Neural cell (in vitro differentiated cells): ENCODE results near the gene CDCP2. TPM values are rescaled to one million over a fixed set of nuclear protein-coding genes. Genes with fewer than 3 reads are reported as not detected.

ENCODE experiments used
- H2AFZ ChIP-seq: fragments of 200-600, 300-800 bp; sonication (generic), shearing (Covaris generic); 2 replicates; pipeline ENCODE4 v1.6.0; 2014; ENCODE audit warnings: low read depth, mild to moderate bottlenecking, antibody characterized with exemption, low read length, moderate library complexity
- H3F3A ChIP-seq: fragments of 200-600 bp; shearing (Covaris generic); 2 replicates; pipeline ENCODE4 v1.6.1; 2016; ENCODE audit warnings: mild to moderate bottlenecking, moderate library complexity, mixed read lengths, antibody characterized with exemption, low read length; ENCODE audit not compliant: insufficient read depth, poor library complexity, severe bottlenecking
- H3K27ac ChIP-seq: fragments of 200-600, 300-800 bp; sonication (generic), shearing (Covaris generic); 2 replicates; pipeline ENCODE4 v1.5.1; 2014; ENCODE audit warnings: mild to moderate bottlenecking, low read length, moderate library complexity
- H3K27me3 ChIP-seq: fragments of 300-800, 200-600 bp; sonication (generic), shearing (Covaris generic); 2 replicates; pipeline ENCODE4 v1.6.0; 2014; ENCODE audit warnings: mild to moderate bottlenecking, low read depth, low read length, moderate library complexity; ENCODE audit not compliant: insufficient read depth
- H3K36me3 ChIP-seq: fragments of 300-800, 200-600 bp; sonication (generic), shearing (Covaris generic); 2 replicates; pipeline ENCODE4 v1.5.1; 2014; ENCODE audit warnings: mild to moderate bottlenecking, antibody characterized with exemption, low read length, moderate library complexity; ENCODE audit not compliant: insufficient read depth
- H3K4me2 ChIP-seq: fragments of 300-800, 200-600 bp; sonication (generic), shearing (Covaris generic); 2 replicates; pipeline ENCODE4 v1.6.0; 2014; ENCODE audit warnings: mild to moderate bottlenecking, low read length
- H3K4me3 ChIP-seq: fragments of 300-800, 200-600 bp; sonication (generic), shearing (Covaris generic); 2 replicates; pipeline ENCODE4 v1.5.1; 2014; ENCODE audit warnings: mild to moderate bottlenecking, low read length, moderate library complexity
- H3K79me2 ChIP-seq: fragments of 200-600 bp; shearing (Covaris generic); replicated peaks from 2 replicates; pipeline ENCODE4 v1.6.0; 2014; ENCODE audit warnings: mild to moderate bottlenecking, low read length, moderate library complexity; ENCODE audit not compliant: insufficient read depth
- H3K9ac ChIP-seq: fragments of 300-800, 200-600 bp; sonication (generic), shearing (Covaris generic); 2 replicates; pipeline ENCODE4 v1.6.1; 2016; ENCODE audit warnings: mild to moderate bottlenecking, low read length, mixed read lengths
- H3K9me2 ChIP-seq: fragments of 200-600 bp; shearing (Covaris generic); 2 replicates; pipeline ENCODE4 v1.6.1; 2016; ENCODE audit warnings: mild to moderate bottlenecking, low read length, mixed read lengths; ENCODE audit not compliant: insufficient read depth
- H3K9me3 ChIP-seq: fragments of 200-600, 300-800 bp; sonication (generic), shearing (Covaris generic); 2 replicates; pipeline ENCODE4 v1.6.1; 2016; ENCODE audit warnings: mild to moderate bottlenecking, mixed run types, low read length, moderate library complexity, mixed read lengths
- H4K20me1 ChIP-seq: fragments of 200-600 bp; shearing (Covaris generic); 2 replicates; pipeline ENCODE4 v1.6.1; 2016; ENCODE audit warnings: mild to moderate bottlenecking, mixed run types; ENCODE audit not compliant: insufficient read depth
- CTCF ChIP-seq: fragments of 450-650 bp; IDR thresholded peaks from 2 replicates; pipeline ENCODE4 v1.5.1; 2014; ENCODE audit warnings: antibody characterized with exemption, mild to moderate bottlenecking, moderate library complexity; ENCODE audit not compliant: poor library complexity, severe bottlenecking
- EP300 ChIP-seq: fragments of 450-650 bp; conservative IDR thresholded peaks from 2 replicates; pipeline ENCODE4 v1.6.1; 2014; ENCODE audit warnings: antibody characterized with exemption, mild to moderate bottlenecking, moderate library complexity; ENCODE audit not compliant: poor library complexity, severe bottlenecking
- EZH2 ChIP-seq: fragments of 200-600, 300-800 bp; shearing (Covaris generic), sonication (generic); IDR thresholded peaks from 2 replicates; pipeline ENCODE4 v1.6.1; 2014; ENCODE audit warnings: antibody characterized with exemption, low read length, borderline replicate concordance, mild to moderate bottlenecking; ENCODE audit not compliant: insufficient read depth, poor library complexity, severe bottlenecking
- MXI1 ChIP-seq: fragments of 450-650 bp; conservative IDR thresholded peaks from 2 replicates; pipeline ENCODE4 v1.6.1; 2014; ENCODE audit warnings: antibody characterized with exemption, mild to moderate bottlenecking; ENCODE audit not compliant: poor library complexity, severe bottlenecking
- POLR2AphosphoS5 ChIP-seq: IDR thresholded peaks from 2 replicates; pipeline ENCODE4 v1.6.1; 2012
- RAD21 ChIP-seq: fragments of 450-650 bp; conservative IDR thresholded peaks from 2 replicates; pipeline ENCODE4 v1.6.1; 2014; ENCODE audit warnings: antibody characterized with exemption, mild to moderate bottlenecking, moderate library complexity
- REST ChIP-seq: IDR thresholded peaks from 2 replicates; pipeline ENCODE4 v1.6.1; 2012; ENCODE audit warnings: borderline replicate concordance
- SMC3 ChIP-seq: fragments of 450-650 bp; conservative IDR thresholded peaks from 2 replicates; pipeline ENCODE4 v1.6.1; 2014; ENCODE audit warnings: antibody characterized with exemption, mild to moderate bottlenecking, moderate library complexity; ENCODE audit not compliant: poor library complexity
- TAF1 ChIP-seq: IDR thresholded peaks from 2 replicates; pipeline ENCODE4 v1.6.1; 2012; ENCODE audit warnings: low read depth
- polyA plus RNA-seq: library from polyadenylated mRNA; depleted of rRNA; stranded (reverse); fragments of >200 nt; gene quantifications from 2 replicates; pipeline ENCODE4 v1.2.3, GENCODE V29; 2014

The CDCP2 gene
- polyA plus RNA-seq, 1 donor from 2014 or later, result not detected

- no peak overlapping the region for H3K4me2 ChIP-seq
- H4K20me1 ChIP-seq, result no peaks in the 10 kb centered on the region
- no peaks in the 10 kb centered on the region for H3K9me2 ChIP-seq
- no peak overlapping the region for H3K27ac ChIP-seq
- H3K4me3 ChIP-seq, result no peak overlapping the region
- TF ChIP-seq REST (no peak), TAF1 (no peak), RAD21 (no peak), SMC3 (no peak), EZH2 (no peak), EP300 (no peak), POLR2AphosphoS5 (no peak), MXI1 (no peak), CTCF (no peak)
- no peaks in the 10 kb centered on the region for H3F3A ChIP-seq
- H3K27me3 ChIP-seq, result no peaks in the 10 kb centered on the region
- no peak overlapping the region for H3K9ac ChIP-seq
- H3K36me3 ChIP-seq, result no peaks in the 10 kb centered on the region
- H3K9me3 ChIP-seq, result no peaks in the 10 kb centered on the region
- H2AFZ ChIP-seq, result no peak overlapping the region
- no peaks in the 10 kb centered on the region for H3K79me2 ChIP-seq
Measured at GRCh38 chr1:54168206-54168965, 15.6 kb upstream of the CDCP2 start.

- Histone ChIP-seq H3K79me2 (no peaks in the 10 kb centered on the region), H2AFZ (no peak overlapping the region), H4K20me1 (no peaks in the 10 kb centered on the region), H3K4me2 (no peak overlapping the region), H3K9ac (no peak overlapping the region), H3K9me3 (no peaks in the 10 kb centered on the region), H3K4me3 (no peak overlapping the region), H3K36me3 (no peaks in the 10 kb centered on the region), H3K9me2 (no peaks in the 10 kb centered on the region), H3K27me3 (no peaks in the 10 kb centered on the region), H3F3A (no peaks in the 10 kb centered on the region), H3K27ac (no peak overlapping the region)
- TF ChIP-seq REST, result no peak
- TF ChIP-seq EP300, result no peak
- TF ChIP-seq SMC3, result no peak
- no peak for TF ChIP-seq RAD21
- TF ChIP-seq CTCF, result no peak
- no peak for TF ChIP-seq MXI1
- no peak for TF ChIP-seq EZH2
- no peak for TF ChIP-seq POLR2AphosphoS5
- TF ChIP-seq TAF1, result no peak
Measured at GRCh38 chr1:54167422-54168139, 14.8 kb upstream of the CDCP2 start.
